Smooth muscle cell of the brain vasculature (primary cell): Measurements from ENCODE around the gene DHCR7.

Experiments
- DNase-seq: peaks from one replicate; pipeline ENCODE4 v3.0.0-alpha.2; 2012; ENCODE audit warnings: low read depth, low spot score

DHCR7 gene, protein sequence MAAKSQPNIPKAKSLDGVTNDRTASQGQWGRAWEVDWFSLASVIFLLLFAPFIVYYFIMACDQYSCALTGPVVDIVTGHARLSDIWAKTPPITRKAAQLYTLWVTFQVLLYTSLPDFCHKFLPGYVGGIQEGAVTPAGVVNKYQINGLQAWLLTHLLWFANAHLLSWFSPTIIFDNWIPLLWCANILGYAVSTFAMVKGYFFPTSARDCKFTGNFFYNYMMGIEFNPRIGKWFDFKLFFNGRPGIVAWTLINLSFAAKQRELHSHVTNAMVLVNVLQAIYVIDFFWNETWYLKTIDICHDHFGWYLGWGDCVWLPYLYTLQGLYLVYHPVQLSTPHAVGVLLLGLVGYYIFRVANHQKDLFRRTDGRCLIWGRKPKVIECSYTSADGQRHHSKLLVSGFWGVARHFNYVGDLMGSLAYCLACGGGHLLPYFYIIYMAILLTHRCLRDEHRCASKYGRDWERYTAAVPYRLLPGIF

DNA sequence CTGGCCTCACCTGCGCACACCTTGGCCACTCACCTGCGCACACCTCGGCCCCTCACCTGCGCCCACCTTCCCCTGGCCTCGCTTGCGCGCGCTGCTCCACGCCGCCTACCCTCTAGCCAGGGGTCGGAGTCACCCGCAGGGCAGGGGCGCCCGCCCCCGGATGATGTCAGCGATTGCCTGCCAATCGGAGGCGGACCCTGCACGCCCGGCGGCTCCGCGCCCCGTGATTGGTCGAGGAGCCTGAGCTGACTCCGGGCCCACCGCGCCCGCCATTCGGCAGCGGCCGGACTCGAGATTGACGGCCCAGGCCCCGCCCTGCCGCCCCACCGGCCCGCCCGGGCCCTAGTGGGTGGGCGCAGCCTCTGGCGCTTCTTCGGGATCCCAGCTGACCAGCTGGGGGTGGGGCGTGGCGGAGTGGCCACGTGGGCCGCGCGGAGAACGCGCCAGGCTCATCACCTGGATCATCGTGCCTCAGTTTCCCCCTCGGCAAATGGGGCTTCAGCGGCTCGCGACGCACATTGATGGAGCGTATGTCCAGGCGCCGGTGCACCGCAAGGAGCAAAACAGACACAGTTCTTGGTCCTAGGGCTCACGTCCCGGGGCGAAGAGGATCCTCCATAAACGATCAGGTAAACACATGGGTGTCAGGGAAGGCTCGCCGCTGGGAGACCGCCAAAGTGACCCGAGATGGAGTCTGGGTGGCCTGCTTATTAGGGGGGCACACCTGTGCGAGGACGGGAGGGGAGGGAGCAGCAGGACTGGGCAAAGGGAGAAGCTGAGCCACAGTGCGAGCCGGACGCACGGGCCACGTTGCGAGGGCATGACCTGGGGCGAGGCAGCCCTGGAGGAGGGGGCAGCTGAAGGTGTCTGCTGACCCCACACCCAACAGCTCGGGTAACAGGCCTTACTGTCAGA lies at the start of gene DHCR7:
TSS of gene DHCR7 (minus strand) at position 137 of the 915 bp plus-strand sequence. CDS start 3,441 bp downstream, outside the sequence.
- peak; percentile 82 for DNase-seq

DNA sequence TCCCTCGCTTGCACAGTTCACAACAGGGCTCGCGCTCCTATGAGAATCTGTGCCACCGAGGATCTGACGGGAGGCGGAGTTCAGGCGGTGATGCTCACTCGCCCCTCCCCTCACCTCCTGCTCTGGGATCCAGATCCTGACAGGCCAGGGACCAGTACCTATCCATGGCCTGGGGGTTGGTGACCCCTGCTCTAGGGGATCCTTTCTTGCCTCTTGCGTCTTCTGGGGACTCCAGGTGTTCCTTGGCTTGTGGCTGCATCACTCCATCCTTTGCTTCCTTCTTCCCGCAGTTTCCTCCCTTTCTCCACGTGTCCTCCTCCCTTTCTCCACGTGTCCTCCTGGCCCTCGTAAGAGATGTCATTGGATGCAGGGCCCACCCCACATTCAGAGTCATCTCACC lies 48.2 kb upstream of the DHCR7 start:
- no peak for DNase-seq

DNA sequence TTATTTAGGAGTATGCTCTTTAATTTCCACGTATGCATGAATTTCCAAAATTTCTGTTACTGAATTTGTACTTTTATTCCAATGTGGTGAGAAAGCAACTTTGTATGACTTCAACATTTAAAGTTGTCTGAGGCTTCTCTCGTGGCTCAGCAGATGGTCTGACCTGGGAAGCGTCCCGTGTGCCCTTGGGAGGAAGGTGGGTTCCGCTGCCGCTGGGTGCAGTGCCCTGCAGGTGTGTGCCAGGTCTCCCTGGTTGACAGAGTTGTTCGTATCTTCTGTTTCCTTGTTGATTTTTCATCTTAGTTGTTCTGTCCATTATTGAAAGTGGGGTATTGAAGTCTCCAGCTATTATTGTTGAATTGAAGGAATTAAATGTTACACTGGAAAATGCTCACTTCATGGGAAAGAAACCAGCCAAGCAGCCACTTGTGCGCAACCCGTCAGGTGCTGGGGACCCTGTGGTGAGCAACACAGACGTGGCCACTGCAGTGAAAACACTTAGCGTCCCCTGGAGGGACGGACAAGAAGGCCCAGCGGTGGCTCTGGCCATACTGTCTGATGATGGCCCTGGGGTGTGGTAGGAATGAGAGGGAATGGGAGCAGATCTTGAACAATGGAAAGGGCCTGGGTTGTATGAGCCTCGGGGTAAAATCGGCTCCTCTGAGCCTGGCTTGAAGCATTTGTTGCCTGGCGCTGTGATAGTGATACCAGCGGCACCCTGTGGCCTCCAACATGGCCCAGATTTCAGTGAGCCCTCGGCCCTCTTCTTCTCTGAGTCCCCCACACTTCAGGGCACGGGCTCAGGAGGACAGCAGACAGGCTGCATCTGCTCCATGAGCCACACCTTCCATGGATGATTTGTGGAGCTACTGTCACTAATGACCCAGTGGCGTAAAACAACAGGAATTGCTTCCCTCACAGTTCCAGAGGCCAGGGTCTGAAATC lies 47.4 kb upstream of the DHCR7 start:
- no peak for DNase-seq

DNA sequence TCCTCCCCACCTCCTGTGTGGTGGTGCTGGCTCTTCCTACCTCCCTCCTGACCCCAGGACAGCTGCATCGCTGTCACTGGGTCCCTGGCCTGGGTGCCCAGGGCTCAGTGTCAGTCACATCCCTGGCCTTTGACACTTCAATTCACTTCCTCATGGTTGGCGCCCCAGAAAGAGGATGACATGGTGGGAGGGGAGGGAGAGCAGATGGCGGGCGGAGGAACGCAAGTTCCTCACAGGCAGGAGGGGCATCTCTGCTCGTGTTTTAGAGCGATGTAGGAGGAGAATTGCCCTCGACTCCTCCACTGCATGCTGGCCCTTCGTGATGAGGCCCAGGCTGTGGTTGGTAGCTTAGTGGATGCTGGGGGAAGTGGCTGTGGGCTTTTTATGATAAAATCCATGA lies 43.7 kb upstream of the DHCR7 start:
- no peak for DNase-seq

DNA sequence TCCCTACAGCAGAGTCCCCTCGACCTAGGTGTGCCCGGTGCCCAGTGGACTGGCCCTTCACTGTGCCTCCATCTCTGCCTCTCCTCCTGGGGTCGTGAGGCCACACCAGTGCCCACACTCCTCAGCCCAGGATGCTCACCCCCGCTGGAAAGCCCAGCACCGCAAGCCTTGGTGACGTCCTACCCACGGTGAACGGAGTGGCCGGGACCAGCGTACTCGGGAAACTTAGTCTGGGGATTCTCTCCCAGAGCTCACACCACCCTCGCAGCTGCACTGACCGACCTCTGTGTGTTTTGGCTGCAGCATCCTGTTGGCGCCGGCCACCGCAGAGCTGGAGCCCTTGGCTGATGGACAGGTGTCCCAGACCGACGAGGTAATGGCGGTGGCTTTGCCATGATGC lies 43.3 kb upstream of the DHCR7 start:
- DNase-seq: no peak

DNA sequence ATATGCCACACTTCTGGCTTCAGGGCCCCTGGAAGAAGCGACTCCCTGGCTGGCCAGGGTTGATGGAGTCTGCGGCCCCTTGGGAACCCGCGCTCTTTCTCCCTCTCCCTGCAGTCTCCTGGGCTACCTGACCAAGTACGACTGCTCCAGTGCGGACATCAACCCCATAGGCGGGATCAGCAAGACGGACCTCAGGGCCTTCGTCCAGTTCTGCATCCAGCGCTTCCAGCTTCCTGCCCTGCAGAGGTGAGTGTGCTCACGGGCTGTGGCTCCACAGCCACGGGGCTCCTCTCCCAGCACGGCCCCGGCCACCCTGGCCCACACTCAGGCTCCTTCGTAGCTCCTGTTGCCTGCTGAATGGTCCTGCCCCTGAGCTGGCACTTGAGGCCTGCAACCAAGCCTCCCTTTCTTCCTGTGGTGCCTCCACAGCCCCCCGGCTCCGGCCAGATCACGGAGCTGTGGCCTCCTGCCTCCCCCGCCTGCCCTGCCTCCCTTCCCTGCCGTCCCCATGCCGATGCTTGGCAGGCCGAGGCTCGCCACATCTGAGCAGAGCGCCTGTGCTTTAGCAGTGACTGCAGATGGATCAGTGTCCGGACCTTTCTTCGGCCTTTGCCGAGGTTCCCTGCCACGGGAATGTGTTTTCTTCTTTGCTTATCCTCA lies 42.7 kb upstream of the DHCR7 start:
- no peak for DNase-seq

DNA sequence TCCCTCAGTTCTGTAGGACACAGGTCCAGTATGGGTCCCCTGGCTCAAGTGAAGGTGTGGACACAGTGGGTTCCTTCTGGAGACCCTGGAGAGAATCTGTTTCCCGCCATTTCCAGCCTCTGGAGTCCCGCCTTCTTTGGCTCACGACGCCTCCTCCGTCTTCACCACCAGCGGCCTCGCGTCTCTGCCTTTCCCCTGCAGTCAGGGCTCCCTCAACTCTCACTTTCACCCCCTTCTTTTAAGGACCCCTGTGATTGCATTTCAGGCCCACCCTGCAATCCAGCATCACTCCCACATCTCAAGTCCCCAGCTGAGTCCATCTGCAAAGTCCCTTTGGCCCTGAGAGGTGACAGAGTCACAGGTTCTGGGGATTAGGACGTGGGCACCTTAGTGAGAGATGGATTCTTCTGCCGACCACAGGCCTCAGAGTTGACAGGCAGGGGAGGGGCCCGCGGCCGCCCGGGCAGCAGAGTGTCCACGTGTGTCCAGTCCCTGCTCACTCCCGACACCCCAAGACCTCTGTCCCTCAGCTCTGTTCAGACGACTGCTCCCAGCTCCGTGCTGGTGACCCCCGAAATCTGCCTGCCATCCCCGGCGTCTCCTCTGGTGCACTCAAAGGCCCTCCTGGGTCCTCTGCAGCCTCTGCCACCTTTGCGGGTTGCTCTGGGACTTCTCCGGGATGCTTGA lies 42.0 kb upstream of the DHCR7 start:
- no peak for DNase-seq

DNA sequence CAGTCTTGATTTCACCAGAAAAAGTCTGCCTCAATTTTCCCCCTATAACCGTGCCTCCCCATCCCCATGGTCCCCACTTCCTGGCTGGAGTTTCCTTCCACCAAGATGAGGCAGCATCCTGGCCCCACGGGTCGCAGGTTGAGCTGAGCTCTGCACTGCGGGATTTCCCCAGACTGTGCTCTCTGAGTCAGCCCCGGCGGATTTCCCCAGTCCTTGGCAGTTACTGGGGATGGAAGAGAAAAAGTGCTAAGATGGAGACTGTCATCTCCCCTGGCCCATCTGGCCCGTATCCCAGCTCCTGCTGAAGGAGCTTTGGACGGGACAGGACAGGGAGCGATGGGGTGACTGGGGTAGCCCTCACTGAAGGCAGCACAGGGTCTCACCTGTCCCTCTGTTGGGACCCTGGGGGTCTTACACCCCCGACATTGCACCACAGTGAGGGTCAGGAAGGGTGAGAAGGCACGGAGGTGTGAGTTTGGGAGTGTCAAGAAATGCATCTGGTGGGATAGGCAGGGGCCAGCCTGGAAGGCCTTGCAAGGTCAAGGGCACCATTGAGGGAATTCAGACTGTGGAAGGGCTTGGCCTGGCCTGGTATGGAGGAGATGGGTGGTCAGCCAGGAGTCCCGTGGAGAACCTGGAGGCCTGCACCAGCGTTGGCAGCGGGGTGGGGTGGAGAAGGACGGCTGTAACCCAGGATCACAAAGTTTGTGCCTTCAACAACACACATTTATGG lies 41.3 kb upstream of the DHCR7 start:
- no peak for DNase-seq

DNA sequence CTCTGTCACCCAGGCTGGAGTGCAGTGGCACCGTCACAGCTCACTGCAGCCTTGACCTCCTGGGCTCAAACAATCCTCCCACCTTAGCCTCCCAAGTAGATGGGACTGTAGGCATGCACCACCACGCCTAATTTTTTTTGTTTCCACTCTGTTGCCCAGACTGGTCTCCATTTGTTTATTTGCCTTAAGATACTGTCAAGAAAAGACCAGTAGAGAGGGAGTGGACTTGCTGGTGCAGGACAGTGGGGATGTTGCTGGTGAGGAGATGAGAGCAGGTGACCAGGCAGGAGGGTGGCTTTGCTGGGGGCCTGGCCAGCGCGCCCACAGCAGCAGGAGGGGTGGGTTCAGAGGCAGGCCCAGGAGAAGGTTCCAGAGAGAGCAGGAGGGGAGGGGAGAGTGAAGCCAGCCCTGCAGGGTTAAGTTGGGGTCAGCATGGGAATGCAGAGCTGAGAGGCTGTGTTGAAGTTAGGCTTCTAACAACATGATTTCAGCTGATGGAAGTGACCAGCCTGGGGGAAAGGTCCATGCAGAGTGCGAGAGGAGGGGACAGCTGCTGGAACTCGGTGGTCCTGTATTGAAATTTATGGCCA lies 40.6 kb upstream of the DHCR7 start:
- no peak for DNase-seq

DNA sequence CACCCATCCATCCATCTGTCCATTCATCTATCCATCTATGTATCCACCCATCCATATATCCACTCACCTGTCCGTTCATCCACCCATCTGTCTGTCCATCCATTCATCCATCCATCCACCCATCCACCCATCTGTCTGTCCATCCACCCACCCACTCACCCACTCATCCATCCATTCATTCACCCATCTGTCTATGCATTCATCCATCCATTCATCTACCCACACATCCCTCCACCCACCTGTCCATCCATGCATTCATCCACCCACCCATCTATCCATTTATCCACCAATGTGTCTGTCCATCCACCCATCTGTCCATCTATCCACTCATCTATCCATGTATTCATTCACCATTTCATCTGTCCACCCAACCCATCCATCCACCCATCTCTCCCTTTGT lies 38.1 kb upstream of the DHCR7 start:
- no peak for DNase-seq

DNA sequence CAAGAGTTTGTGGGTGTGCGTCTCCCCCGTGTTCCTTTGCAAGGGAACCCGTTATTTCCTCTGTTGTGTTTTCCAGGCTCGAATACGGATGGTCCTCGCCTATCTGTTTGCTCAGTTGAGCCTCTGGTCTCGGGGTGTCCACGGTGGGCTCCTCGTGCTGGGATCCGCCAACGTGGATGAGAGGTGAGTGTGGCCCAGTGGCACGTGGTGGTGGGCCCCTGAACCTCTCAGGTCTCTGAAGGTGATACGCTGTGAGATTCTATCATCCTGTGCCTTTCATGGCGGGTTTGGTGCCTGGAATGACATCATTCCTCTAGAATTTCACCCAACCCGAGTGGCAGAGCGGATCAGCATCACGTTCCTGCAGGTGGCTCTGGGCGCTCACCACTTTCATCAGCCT lies 37.3 kb upstream of the DHCR7 start:
- DNase-seq: no peak

DNA sequence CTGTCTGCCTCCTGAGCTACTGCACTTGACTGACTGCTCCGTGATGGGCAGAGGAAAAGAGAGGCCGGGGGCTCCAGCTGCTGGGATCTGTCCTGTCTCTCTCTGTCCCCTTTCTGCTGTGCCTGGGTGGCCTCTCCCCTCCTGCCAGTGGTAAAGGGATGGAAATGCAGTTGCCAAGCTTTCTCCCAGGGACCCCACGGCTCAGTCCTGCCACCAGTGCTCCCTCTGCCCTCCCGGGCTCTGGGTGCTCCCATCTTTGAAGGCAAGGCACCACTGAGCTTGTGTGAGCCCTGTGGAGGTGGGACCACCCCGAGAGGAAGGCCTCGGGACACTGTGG lies 36.8 kb upstream of the DHCR7 start:
- DNase-seq: no peak

DNA sequence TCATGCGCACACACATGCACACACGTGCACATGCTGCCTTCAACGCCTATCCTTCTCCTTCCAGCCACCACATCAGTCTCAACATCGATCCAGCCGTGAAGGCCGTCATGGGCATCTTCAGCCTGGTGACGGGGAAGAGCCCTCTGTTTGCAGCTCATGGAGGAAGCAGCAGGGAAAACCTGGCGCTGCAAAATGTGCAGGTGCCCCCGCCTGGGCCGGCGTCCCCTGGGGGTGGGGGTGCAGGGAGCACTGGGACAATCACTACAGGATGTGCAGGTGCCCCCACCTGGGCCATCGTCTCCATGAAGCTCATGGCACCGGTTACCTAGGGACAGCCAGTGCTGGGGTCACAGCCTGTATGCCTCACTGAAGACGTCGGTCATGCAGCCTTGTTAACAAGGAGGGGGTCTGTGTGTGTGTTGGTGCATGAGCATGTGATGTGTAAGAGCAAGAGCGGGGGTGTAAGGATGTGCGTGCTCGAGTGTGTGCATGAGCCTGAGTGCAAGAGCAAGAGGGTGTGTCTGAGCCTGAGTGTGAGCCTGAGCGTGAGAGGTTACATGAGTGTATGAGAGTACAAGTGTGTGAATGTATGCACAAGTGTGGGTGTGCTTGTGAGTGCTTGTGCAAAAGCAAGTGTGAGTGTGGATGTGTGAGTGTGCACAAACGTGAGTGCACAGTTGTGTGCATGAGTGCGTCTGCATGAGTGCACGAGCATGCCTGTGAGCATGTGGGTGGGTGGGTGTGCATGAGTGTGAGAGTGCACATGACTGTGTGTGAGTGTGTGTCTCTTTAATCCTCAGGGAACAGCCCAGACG lies 36.3 kb upstream of the DHCR7 start:
- no peak for DNase-seq

DNA sequence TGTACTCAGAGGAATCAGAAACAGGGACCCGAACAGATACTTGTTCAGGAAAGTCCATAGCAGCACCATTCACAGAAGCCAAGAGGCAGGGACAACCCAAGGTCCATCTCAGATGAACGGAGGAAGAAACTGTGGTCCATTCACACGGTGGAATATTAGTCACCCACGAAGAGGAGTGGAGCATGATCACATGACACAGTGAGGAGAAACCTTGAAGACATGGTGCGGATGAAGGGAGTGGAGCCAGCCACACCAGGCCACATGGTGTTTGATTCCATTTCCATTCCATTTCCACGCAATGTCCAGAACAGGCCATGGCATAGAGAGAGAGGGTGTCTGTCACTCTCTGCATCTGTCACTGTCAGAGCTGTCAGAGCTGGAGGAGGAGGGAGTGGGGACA lies 35.5 kb upstream of the DHCR7 start:
- DNase-seq: no peak

DNA sequence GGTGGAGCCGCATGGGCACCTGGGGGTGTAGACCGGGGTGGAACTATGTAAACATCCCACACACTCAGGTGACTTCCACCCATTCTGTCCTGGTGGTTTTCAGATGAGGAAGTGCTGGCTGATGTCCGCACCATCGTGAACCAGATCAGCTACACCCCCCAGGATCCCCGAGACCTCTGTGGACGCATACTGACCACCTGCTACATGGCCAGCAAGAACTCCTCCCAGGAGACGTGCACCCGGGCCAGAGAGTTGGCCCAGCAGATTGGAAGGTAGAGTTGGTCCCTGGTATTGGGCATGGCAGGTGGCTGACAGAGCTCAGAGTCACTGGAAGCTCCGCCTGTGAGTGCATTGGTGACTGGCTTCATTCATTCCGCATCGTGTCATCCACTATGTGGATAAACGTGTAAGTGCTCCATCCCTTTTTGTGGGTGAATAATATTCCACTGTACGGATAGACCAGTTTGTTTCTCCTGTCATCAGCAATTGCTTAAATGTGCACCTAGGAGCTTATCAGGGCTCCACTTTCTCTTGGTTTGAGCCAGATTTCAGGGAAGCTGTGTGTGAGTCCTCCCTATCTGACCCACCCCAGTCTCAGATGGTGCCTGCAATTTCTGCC lies 34.7 kb upstream of the DHCR7 start:
- no peak for DNase-seq

DNA sequence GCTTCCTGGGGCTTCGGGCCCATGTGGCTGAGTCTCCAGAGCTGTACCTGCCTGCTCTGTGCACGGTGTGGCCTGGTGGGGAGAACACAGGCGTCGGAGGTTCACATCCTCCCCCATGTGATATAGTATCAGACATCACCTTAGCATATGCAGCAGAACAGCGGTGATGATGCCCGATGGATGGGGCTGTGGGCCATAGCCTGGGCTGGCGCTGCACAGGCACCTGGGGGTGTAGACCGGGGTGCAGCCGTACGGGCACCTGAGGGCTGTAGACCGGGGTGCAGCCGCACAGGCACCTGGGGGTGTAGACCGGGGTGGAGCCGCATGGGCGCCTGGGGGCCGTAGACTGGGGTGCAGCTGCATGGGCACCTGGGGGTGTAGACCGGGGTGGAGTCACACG lies 34.0 kb upstream of the DHCR7 start:
- DNase-seq: no peak

DNA sequence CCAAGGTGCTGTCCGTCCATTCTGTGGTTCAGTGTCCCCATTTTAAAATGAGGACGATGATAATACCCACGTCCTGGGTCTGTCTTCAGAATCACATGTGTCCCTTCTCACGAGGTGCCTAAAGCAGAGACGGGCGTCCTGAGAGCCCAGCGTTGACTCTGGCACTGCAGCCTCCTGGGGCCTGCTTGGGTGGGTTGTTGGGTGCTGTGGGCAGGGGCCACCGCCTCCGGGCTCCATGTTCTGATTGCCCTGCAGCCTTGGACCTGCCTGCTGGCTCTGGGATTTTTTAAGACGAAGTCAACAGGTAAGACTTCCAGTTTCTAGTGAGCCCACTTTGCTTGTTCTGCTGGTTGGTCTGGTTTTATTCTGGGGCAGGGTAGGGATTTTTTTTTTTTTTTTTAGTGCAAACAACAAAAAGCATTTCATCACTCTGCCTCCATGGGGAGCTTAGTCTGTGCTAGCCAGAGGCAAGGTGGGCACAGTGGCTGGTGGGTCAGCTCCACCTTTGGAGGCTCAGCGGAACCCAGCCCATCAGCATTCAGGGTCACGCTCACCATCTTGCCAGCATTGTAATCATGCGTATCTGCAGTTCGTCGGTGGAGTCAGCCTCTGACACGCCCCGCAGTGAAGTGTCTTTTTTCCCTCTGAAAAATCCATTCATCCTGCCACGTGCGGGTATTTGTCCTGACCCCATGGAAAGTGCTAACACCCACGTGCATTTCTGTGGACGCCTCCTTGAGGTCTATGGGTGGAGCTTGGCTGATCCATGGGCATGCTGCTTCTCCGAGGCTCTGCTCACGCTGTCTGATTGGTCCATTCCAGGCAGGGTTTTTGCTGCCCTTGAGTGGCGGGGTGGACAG lies 33.1 kb upstream of the DHCR7 start:
- no peak for DNase-seq
